ENCODE data around the gene SCOC.
A peak's percentile ranks its signal among the peaks of the same experiment; 100 is the strongest.

The SCOC gene

GRCh38 chr4:140336730-140337129, 36.7 kb upstream of the SCOC start:
- Histone ChIP-seq H3K36me3 (replicated peaks; ENCODE audit: low read depth, low read length) (no peaks in the 10 kb centered on the region), H3K4me1 (ENCODE audit: low read length) (no peaks in the 10 kb centered on the region), H3K9ac (ENCODE audit: low read length) (no peak overlapping the region), H4K20me1 (ENCODE audit: insufficient read depth, low read length) (no peaks in the 10 kb centered on the region), H2AFZ (ENCODE audit: low read depth, low read length) (no peak overlapping the region), H3K27ac (ENCODE audit: low read length) (no peak overlapping the region), H3K4me3 (ENCODE audit: low read length) (no peak overlapping the region), H3K27me3 (ENCODE audit: low read depth, low read length) (peaks cover 8% of the 10 kb centered on the region), H3K9me3 (ENCODE audit: insufficient read depth, low read length) (no peaks in the 10 kb centered on the region), H3K4me2 (ENCODE audit: low read length) (no peak overlapping the region), H3K79me2 (ENCODE audit: low read length) (no peaks in the 10 kb centered on the region)
- TF ChIP-seq CTCF (IDR thresholded peaks at IDR 0.05; ENCODE audit: low read depth, low read length) = no peak
- no peak for TF ChIP-seq EZH2phosphoT487 (IDR thresholded peaks at IDR 0.05; ENCODE audit: low read depth)

GRCh38 chr4:140342620-140343019, 30.8 kb upstream of the SCOC start:
- H3K36me3 ChIP-seq (replicated peaks; ENCODE audit: low read depth, low read length) = no peaks in the 10 kb centered on the region
- no peak overlapping the region for H3K4me3 ChIP-seq (ENCODE audit: low read length)
- no peaks in the 10 kb centered on the region for H3K79me2 ChIP-seq (ENCODE audit: low read length)
- peaks cover 6% of the 10 kb centered on the region for H3K4me1 ChIP-seq (ENCODE audit: low read length)
- no peaks in the 10 kb centered on the region for H4K20me1 ChIP-seq (ENCODE audit: insufficient read depth, low read length)
- no peak overlapping the region for H3K27ac ChIP-seq (ENCODE audit: low read length)
- no peak overlapping the region for H3K4me2 ChIP-seq (ENCODE audit: low read length)
- H2AFZ ChIP-seq (ENCODE audit: low read depth, low read length) = no peak overlapping the region
- no peak overlapping the region for H3K9ac ChIP-seq (ENCODE audit: low read length)
- TF ChIP-seq EZH2phosphoT487 (IDR thresholded peaks at IDR 0.05; ENCODE audit: low read depth) (no peak), CTCF (IDR thresholded peaks at IDR 0.05; ENCODE audit: low read depth, low read length) (no peak)
- H3K27me3 ChIP-seq (ENCODE audit: low read depth, low read length) = peaks cover 27% of the 10 kb centered on the region
- no peaks in the 10 kb centered on the region for H3K9me3 ChIP-seq (ENCODE audit: insufficient read depth, low read length)

GRCh38 chr4:140343303-140343702, 30.1 kb upstream of the SCOC start:
- TF ChIP-seq CTCF (IDR thresholded peaks at IDR 0.05; ENCODE audit: low read depth, low read length) = no peak
- no peak for TF ChIP-seq EZH2phosphoT487 (IDR thresholded peaks at IDR 0.05; ENCODE audit: low read depth)
- peaks cover 6% of the 10 kb centered on the region for H3K4me1 ChIP-seq (ENCODE audit: low read length)

GRCh38 chr4:140344101-140344500, 29.3 kb upstream of the SCOC start:
- Histone ChIP-seq H3K27me3 (ENCODE audit: low read depth, low read length) (peaks cover 33% of the 10 kb centered on the region), H3K4me2 (ENCODE audit: low read length) (no peak overlapping the region), H3K4me1 (ENCODE audit: low read length) (peaks cover 6% of the 10 kb centered on the region), H3K9me3 (ENCODE audit: insufficient read depth, low read length) (no peaks in the 10 kb centered on the region), H3K79me2 (ENCODE audit: low read length) (no peaks in the 10 kb centered on the region), H2AFZ (ENCODE audit: low read depth, low read length) (no peak overlapping the region), H3K36me3 (replicated peaks; ENCODE audit: low read depth, low read length) (no peaks in the 10 kb centered on the region), H3K9ac (ENCODE audit: low read length) (no peak overlapping the region), H3K27ac (ENCODE audit: low read length) (no peak overlapping the region), H3K4me3 (ENCODE audit: low read length) (no peak overlapping the region), H4K20me1 (ENCODE audit: insufficient read depth, low read length) (no peaks in the 10 kb centered on the region)
- TF ChIP-seq CTCF (IDR thresholded peaks at IDR 0.05; ENCODE audit: low read depth, low read length) (no peak), EZH2phosphoT487 (IDR thresholded peaks at IDR 0.05; ENCODE audit: low read depth) (no peak)

More at GRCh38 chr4:140343303-140343702, 30.1 kb upstream of the SCOC start:
- H3K4me2 ChIP-seq (ENCODE audit: low read length) = peak overlapping the region; percentile 64
- no peaks in the 10 kb centered on the region for H3K79me2 ChIP-seq (ENCODE audit: low read length)
- H3K9me3 ChIP-seq (ENCODE audit: insufficient read depth, low read length) = no peaks in the 10 kb centered on the region
- peak overlapping the region; percentile 80 for H2AFZ ChIP-seq (ENCODE audit: low read depth, low read length)
- no peak overlapping the region for H3K27ac ChIP-seq (ENCODE audit: low read length)
- H3K4me3 ChIP-seq (ENCODE audit: low read length) = peak overlapping the region; percentile 54
- no peak overlapping the region for H3K9ac ChIP-seq (ENCODE audit: low read length)
- no peaks in the 10 kb centered on the region for H3K36me3 ChIP-seq (replicated peaks; ENCODE audit: low read depth, low read length)
- H4K20me1 ChIP-seq (ENCODE audit: insufficient read depth, low read length) = no peaks in the 10 kb centered on the region
- peaks cover 27% of the 10 kb centered on the region for H3K27me3 ChIP-seq (ENCODE audit: low read depth, low read length)

Data from OCI-LY3 (cell line).